Uterus (tissue), 2 donors: Measurements from ENCODE around the gene ADNP.

ENCODE experiments used
- CTCF ChIP-seq, 4 experiments: fragments of 200-600 bp in 2 of 4; fragments of 450-650 bp in 2 of 4; sonication (generic) in 2 of 4; IDR thresholded peaks; one replicate each; pipeline ENCODE4 v1.5.1; 2016 to 2019; ENCODE audit warnings: antibody characterized with exemption in 4 of 4, mild to moderate bottlenecking in 2 of 4, moderate library complexity in 1 of 4
- POLR2A ChIP-seq, 2 donors: fragments of 450-650 bp; IDR thresholded peaks; one replicate each; pipeline ENCODE4 v1.6.1; 2016; ENCODE audit warnings: antibody characterized with exemption in 2 of 2, mild to moderate bottlenecking in 1 of 2, moderate library complexity in 1 of 2

GRCh38 chr20:50967586-50967985, 36.3 kb upstream of the ADNP start:
- TF ChIP-seq CTCF (IDR thresholded peaks at IDR 0.05) (no peak), POLR2A (IDR thresholded peaks at IDR 0.05) (no peak)
